ENCODE measurements around the gene PI4KA. TPM values are rescaled to one million over a fixed set of nuclear protein-coding genes. Genes with fewer than 3 reads are reported as not detected.

Gene PI4KA
- total and polyA plus RNA-seq, 2 experiments from 2014 or later: 17.1 to 38.1 TPM

- Histone ChIP-seq H3K27ac (ENCODE audit: low read depth) (no peak overlapping the region), H3K9me2 (ENCODE audit: insufficient read depth) (no peaks in the 10 kb centered on the region), H3K4me3 (no peak overlapping the region), H2AFZ (no peak overlapping the region), H3F3A (replicated peaks; ENCODE audit: low read depth) (no peaks in the 10 kb centered on the region), H4K20me1 (replicated peaks; ENCODE audit: insufficient read depth) (no peaks in the 10 kb centered on the region; the same call in 1 of the 2 replicates), H3K36me3 (ENCODE audit: insufficient read depth) (no peaks in the 10 kb centered on the region; the same call in 1 of the 2 replicates), H3K4me2 (no peak overlapping the region), H3K4me1 (ENCODE audit: insufficient read depth) (no peaks in the 10 kb centered on the region), H3K79me2 (replicated peaks; ENCODE audit: insufficient read depth) (no peaks in the 10 kb centered on the region), H3K27me3 (ENCODE audit: insufficient read depth) (no peaks in the 10 kb centered on the region)
- H3K4me3 Mint-ChIP-seq: no peak overlapping the region
- H3K27ac Mint-ChIP-seq: no peak overlapping the region
- H3K27me3 Mint-ChIP-seq (ENCODE audit: insufficient read depth, low read depth, poor library complexity): peaks cover 14% of the 10 kb centered on the region
- DNase-seq (ENCODE audit: low spot score) (no peak), ATAC-seq (no peak)
- TF ChIP-seq STAT1 (IDR thresholded peaks at IDR 0.05; ENCODE audit: unreplicated experiment) (no peak), POLR2AphosphoS5 (IDR thresholded peaks at IDR 0.05; ENCODE audit: low read depth) (no peak)
- TF ChIP-seq, protein P1, sequence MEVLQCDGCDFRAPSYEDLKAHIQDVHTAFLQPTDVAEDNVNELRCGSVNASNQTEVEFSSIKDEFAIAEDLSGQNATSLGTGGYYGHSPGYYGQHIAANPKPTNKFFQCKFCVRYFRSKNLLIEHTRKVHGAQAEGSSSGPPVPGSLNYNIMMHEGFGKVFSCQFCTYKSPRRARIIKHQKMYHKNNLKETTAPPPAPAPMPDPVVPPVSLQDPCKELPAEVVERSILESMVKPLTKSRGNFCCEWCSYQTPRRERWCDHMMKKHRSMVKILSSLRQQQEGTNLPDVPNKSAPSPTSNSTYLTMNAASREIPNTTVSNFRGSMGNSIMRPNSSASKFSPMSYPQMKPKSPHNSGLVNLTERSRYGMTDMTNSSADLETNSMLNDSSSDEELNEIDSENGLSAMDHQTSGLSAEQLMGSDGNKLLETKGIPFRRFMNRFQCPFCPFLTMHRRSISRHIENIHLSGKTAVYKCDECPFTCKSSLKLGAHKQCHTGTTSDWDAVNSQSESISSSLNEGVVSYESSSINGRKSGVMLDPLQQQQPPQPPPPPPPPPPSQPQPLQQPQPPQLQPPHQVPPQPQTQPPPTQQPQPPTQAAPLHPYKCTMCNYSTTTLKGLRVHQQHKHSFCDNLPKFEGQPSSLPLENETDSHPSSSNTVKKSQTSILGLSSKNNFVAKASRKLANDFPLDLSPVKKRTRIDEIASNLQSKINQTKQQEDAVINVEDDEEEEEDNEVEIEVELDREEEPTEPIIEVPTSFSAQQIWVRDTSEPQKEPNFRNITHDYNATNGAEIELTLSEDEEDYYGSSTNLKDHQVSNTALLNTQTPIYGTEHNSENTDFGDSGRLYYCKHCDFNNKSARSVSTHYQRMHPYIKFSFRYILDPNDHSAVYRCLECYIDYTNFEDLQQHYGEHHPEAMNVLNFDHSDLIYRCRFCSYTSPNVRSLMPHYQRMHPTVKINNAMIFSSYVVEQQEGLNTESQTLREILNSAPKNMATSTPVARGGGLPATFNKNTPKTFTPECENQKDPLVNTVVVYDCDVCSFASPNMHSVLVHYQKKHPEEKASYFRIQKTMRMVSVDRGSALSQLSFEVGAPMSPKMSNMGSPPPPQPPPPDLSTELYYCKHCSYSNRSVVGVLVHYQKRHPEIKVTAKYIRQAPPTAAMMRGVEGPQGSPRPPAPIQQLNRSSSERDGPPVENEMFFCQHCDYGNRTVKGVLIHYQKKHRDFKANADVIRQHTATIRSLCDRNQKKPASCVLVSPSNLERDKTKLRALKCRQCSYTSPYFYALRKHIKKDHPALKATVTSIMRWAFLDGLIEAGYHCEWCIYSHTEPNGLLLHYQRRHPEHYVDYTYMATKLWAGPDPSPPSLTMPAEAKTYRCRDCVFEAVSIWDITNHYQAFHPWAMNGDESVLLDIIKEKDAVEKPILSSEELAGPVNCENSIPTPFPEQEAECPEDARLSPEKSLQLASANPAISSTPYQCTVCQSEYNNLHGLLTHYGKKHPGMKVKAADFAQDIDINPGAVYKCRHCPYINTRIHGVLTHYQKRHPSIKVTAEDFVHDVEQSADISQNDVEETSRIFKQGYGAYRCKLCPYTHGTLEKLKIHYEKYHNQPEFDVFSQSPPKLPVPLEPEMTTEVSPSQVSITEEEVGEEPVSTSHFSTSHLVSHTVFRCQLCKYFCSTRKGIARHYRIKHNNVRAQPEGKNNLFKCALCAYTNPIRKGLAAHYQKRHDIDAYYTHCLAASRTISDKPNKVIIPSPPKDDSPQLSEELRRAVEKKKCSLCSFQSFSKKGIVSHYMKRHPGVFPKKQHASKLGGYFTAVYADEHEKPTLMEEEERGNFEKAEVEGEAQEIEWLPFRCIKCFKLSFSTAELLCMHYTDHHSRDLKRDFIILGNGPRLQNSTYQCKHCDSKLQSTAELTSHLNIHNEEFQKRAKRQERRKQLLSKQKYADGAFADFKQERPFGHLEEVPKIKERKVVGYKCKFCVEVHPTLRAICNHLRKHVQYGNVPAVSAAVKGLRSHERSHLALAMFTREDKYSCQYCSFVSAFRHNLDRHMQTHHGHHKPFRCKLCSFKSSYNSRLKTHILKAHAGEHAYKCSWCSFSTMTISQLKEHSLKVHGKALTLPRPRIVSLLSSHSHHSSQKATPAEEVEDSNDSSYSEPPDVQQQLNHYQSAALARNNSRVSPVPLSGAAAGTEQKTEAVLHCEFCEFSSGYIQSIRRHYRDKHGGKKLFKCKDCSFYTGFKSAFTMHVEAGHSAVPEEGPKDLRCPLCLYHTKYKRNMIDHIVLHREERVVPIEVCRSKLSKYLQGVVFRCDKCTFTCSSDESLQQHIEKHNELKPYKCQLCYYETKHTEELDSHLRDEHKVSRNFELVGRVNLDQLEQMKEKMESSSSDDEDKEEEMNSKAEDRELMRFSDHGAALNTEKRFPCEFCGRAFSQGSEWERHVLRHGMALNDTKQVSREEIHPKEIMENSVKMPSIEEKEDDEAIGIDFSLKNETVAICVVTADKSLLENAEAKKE (CRISPR knock-in tag; IDR thresholded peaks at IDR 0.05): no peak
- no peaks in the 10 kb centered on the region for H3K9me3 Mint-ChIP-seq
- peaks cover 16% of the 10 kb centered on the region for H3K36me3 Mint-ChIP-seq (ENCODE audit: low read depth)
- no peaks in the 10 kb centered on the region for H3K4me1 Mint-ChIP-seq
Observed at GRCh38 chr22:20887375-20887774, 28.8 kb upstream of the PI4KA start.

GRCh38 chr22:20885557-20886323 is 27.1 kb upstream of the PI4KA start:
- no peaks in the 10 kb centered on the region for H3K4me1 ChIP-seq (ENCODE audit: insufficient read depth)
- H3K9me2 ChIP-seq (ENCODE audit: insufficient read depth): no peaks in the 10 kb centered on the region
- DNase-seq (ENCODE audit: low spot score) (peak; percentile 92), ATAC-seq (peak; percentile 100)
- peaks cover 16% of the 10 kb centered on the region for H3K36me3 Mint-ChIP-seq (ENCODE audit: low read depth)
- no peaks in the 10 kb centered on the region for H3F3A ChIP-seq (replicated peaks; ENCODE audit: low read depth)
- H3K27me3 Mint-ChIP-seq (ENCODE audit: insufficient read depth, low read depth, poor library complexity): peaks cover 11% of the 10 kb centered on the region
- no peak overlapping the region for H3K4me3 ChIP-seq
- H3K4me3 Mint-ChIP-seq: no peak overlapping the region
- no peaks in the 10 kb centered on the region for H3K79me2 ChIP-seq (replicated peaks; ENCODE audit: insufficient read depth)
- no peak overlapping the region for H3K27ac Mint-ChIP-seq
- H3K27me3 ChIP-seq (ENCODE audit: insufficient read depth): no peaks in the 10 kb centered on the region
- H3K4me2 ChIP-seq: no peak overlapping the region
- H3K27ac ChIP-seq (ENCODE audit: low read depth): no peak overlapping the region
- no peak for TF ChIP-seq STAT1 (IDR thresholded peaks at IDR 0.05; ENCODE audit: unreplicated experiment)
- TF ChIP-seq, protein P2, sequence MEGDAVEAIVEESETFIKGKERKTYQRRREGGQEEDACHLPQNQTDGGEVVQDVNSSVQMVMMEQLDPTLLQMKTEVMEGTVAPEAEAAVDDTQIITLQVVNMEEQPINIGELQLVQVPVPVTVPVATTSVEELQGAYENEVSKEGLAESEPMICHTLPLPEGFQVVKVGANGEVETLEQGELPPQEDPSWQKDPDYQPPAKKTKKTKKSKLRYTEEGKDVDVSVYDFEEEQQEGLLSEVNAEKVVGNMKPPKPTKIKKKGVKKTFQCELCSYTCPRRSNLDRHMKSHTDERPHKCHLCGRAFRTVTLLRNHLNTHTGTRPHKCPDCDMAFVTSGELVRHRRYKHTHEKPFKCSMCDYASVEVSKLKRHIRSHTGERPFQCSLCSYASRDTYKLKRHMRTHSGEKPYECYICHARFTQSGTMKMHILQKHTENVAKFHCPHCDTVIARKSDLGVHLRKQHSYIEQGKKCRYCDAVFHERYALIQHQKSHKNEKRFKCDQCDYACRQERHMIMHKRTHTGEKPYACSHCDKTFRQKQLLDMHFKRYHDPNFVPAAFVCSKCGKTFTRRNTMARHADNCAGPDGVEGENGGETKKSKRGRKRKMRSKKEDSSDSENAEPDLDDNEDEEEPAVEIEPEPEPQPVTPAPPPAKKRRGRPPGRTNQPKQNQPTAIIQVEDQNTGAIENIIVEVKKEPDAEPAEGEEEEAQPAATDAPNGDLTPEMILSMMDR (conservative IDR thresholded peaks at IDR 0.05; ENCODE audit: low read depth in 2 of 2): peak; percentile 82 to 98
- no peaks in the 10 kb centered on the region; the same call in 1 of the 2 replicates for H3K36me3 ChIP-seq (ENCODE audit: insufficient read depth)
- H3K9me3 Mint-ChIP-seq: no peaks in the 10 kb centered on the region
- H2AFZ ChIP-seq: no peak overlapping the region
- H3K4me1 Mint-ChIP-seq: no peaks in the 10 kb centered on the region
- no peaks in the 10 kb centered on the region; the same call in 1 of the 2 replicates for H4K20me1 ChIP-seq (replicated peaks; ENCODE audit: insufficient read depth)
